Myocyte (in vitro differentiated cells): ENCODE results near the gene MAEA. TPM values are rescaled to one million over a fixed set of nuclear protein-coding genes. Genes with fewer than 3 reads are reported as not detected.
"Not testable (repeated sequence)": the region's sequence is repeated elsewhere in the genome, so short reads cannot be mapped to it uniquely, and the experiment has no call there.

Experiments used
- DNase-seq: peaks from one replicate; pipeline ENCODE4 v3.0.0-alpha.2; 2012; ENCODE audit warnings: low read depth
- total RNA-seq: library from RNA; depleted of rRNA; stranded (reverse); fragments of >200 nt; gene quantifications from 2 replicates; pipeline ENCODE4 v1.2.3, GENCODE V29; 2014

MAEA gene
- total RNA-seq, 1 donor from 2014 or later = 47.8 TPM

GRCh38 chr4:1365271-1366178 is 75.8 kb downstream of the MAEA start:
- peak; percentile 37 for DNase-seq

- no peak for DNase-seq
Measured at GRCh38 chr4:1366371-1367229, 76.9 kb downstream of the MAEA start.

- no peak for DNase-seq
Measured at GRCh38 chr4:1367230-1367935, 77.7 kb downstream of the MAEA start.

GRCh38 chr4:1367936-1368289 is 78.2 kb downstream of the MAEA start:
- DNase-seq = no peak

GRCh38 chr4:1368421-1369090 is 78.9 kb downstream of the MAEA start:
- no peak for DNase-seq

- DNase-seq = no peak
Measured at GRCh38 chr4:1369091-1369450, 79.4 kb downstream of the MAEA start.

GRCh38 chr4:1369479-1370079 is 79.9 kb downstream of the MAEA start:
- no peak for DNase-seq

GRCh38 chr4:1370321-1371124 is 80.8 kb downstream of the MAEA start:
- no peak for DNase-seq

GRCh38 chr4:1371176-1372165 is 81.8 kb downstream of the MAEA start:
- no peak for DNase-seq

- DNase-seq = not testable (repeated sequence)
Measured at GRCh38 chr4:1372576-1372975, 82.9 kb downstream of the MAEA start.

GRCh38 chr4:1373892-1374705 is 84.4 kb downstream of the MAEA start:
- DNase-seq = no peak

GRCh38 chr4:1374706-1375045 is 85.0 kb downstream of the MAEA start:
- no peak for DNase-seq

GRCh38 chr4:1375051-1375721 is 85.5 kb downstream of the MAEA start:
- no peak for DNase-seq

- no peak for DNase-seq
Measured at GRCh38 chr4:1375761-1376322, 86.2 kb downstream of the MAEA start.

GRCh38 chr4:1376391-1376840 is 86.7 kb downstream of the MAEA start:
- DNase-seq = no peak

- DNase-seq = peak; percentile 59
Measured at GRCh38 chr4:1376841-1377605, 87.3 kb downstream of the MAEA start.
